Spinal cord (tissue), 10 donors: ENCODE data around the gene LETM1. TPM values are rescaled to one million over a fixed set of nuclear protein-coding genes. Genes with fewer than 3 reads are reported as not detected.

ENCODE experiments used
- DNase-seq, 6 donors: peaks; one replicate each; pipeline versions ENCODE4 v3.0.0 to v3.0.0-alpha.2; 2013 to 2015; ENCODE audit warnings: low spot score in 6 of 6, low read depth in 4 of 6
- H3K27ac ChIP-seq: one replicate; pipeline ENCODE4 v1.5.1; 2013; ENCODE audit warnings: low read depth, low read length, control low read depth
- H3K27me3 ChIP-seq: one replicate; pipeline ENCODE4 v1.6.1; 2013; ENCODE audit warnings: low read length; ENCODE audit not compliant: control insufficient read depth, insufficient read depth
- H3K36me3 ChIP-seq: one replicate; pipeline ENCODE4 v1.6.1; 2013; ENCODE audit warnings: low read length; ENCODE audit not compliant: control insufficient read depth, insufficient read depth
- H3K4me1 ChIP-seq: one replicate; pipeline ENCODE4 v1.6.1; 2013; ENCODE audit warnings: low read length; ENCODE audit not compliant: control insufficient read depth, insufficient read depth
- H3K4me3 ChIP-seq: one replicate; pipeline ENCODE4 v1.5.1; 2013; ENCODE audit warnings: low read depth, low read length, control low read depth
- H3K9me3 ChIP-seq: one replicate; pipeline ENCODE4 v1.6.1; 2013; ENCODE audit warnings: low read length; ENCODE audit not compliant: control insufficient read depth, insufficient read depth
- WGBS: methylation state at CpG from one replicate; pipeline ENCODE4 v1.1.5; 2013; ENCODE audit warnings: missing lambda C conversion rate; ENCODE audit not compliant: insufficient coverage; 5-methylcytosine and 5-hydroxymethylcytosine counted together
- polyA plus RNA-seq, 2 donors: library from polyadenylated mRNA; unstranded; fragments of 120-200 nt; gene quantifications; one replicate each; pipeline ENCODE4 v1.2.1, GENCODE V29; 2013; ENCODE audit not compliant: insufficient read length in 2 of 2
- total RNA-seq, 2 donors: library from RNA; depleted of rRNA in 1 of 2; stranded (reverse); fragments of 120-200 nt in 1 of 2; fragments of >200 nt in 1 of 2; gene quantifications; one replicate each; pipeline versions ENCODE4 v1.2.3 to v1.2.4, GENCODE V29; 2013 to 2014
- donor health status: healthy.

LETM1 gene
- total and polyA plus RNA-seq, 4 donors: 29.3 to 50.0 (median 39.6) TPM

DNA sequence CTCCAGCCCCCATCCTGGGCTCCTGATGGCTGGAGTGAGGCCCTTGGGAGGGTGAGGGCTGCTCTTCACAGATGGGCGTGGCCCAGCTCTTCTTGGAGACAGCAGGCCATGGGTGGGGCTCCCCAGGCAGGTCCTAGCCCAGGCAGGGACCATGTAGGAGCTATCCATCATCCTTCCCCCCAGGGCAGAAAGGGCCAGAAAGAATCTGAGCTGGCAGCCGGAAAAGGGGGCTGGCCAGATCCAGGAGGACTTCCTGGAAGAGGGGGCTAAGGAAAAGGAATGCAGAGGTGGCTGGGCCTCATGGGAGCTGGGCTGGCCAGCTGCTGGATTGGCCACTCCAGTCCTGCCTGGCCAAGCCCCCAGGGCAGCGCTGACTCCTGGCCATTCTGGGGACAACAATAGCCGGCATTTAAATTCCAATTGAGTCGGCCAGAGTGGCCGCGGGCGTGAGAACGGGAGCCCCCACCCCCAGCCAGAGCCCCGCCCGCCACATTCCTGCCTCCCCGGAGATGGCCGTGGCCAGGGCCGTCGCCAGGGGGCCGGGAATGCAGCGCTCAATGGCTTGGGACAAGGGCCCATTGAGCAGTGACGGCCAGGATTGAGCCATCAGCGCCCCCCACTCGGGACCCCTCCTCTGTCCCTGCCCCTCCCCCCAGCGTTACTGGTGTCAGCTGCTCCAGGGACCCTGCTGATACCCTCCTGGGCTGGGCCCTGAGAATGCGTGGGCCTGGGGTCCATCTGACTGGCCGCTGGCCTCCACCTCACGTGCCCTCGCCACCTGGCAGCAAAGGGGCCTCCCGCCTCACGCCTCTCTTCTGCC, 77.9 kb downstream of the LETM1 start:
- 11% methylated on average over 27 of the region's 27 CpGs for WGBS
- Histone ChIP-seq H3K27me3 (no peaks in the 10 kb centered on the region), H3K27ac (peak overlapping the region; percentile 74), H3K4me1 (peaks cover 88% of the 10 kb centered on the region), H3K36me3 (peaks cover 3% of the 10 kb centered on the region), H3K4me3 (no peak overlapping the region), H3K9me3 (no peaks in the 10 kb centered on the region)
- peak in 5 of 6 donors; percentile 57 to 86 (median 67) for DNase-seq

GRCh38 chr4:1776521-1777161, 79.3 kb downstream of the LETM1 start:
- Histone ChIP-seq H3K36me3 (peaks cover 3% of the 10 kb centered on the region), H3K9me3 (no peaks in the 10 kb centered on the region), H3K4me3 (no peak overlapping the region), H3K27ac (peak overlapping the region; percentile 74), H3K4me1 (peaks cover 90% of the 10 kb centered on the region), H3K27me3 (no peaks in the 10 kb centered on the region)
- peak in 2 of 6 donors; percentile 58 to 77 for DNase-seq
- 36% methylated on average over 17 of the region's 24 CpGs for WGBS

DNA sequence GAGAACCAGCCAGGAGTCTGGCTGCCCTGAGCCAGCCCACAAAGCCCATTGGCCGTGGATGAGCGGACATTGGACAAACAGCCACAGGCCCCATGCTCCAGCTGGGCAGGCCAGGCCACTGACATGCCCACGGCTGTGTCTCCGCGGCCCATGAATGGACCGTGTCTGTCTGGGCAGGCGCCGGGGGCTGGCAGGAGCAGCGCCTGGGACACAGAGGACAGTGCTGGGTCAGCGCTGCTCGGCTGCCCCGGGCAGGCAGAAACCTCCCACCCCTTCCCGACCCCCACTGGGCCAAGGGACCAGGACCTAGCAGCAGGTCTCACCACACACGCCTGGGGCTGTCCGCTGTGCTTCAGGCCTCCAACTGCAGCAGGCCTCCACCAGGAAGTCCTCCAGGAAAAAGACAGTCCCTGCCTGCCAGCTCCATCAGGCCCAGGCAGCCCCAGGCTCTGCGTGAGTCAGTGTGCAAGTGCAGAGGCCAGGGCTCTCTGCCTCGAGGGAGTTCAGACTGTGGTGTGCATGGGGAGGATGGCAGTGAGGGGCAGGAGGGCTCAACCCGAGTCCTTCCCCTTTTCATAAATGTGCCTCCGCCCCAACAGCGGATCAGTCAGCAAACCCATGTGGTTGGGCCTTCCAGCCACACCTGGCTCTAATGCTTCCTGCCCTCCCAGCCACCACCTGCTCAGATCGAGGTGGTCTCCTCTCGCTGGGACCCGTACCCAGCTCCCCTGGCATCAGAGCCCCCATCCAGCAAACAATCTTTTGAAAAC, 80.0 kb downstream of the LETM1 start:
- DNase-seq: peak in 1 of 6 donors; percentile 77
- H3K27me3 ChIP-seq: no peaks in the 10 kb centered on the region
- H3K27ac ChIP-seq: peak overlapping the region; percentile 74
- peaks cover 3% of the 10 kb centered on the region for H3K36me3 ChIP-seq
- peaks cover 98% of the 10 kb centered on the region for H3K4me1 ChIP-seq
- WGBS: 53% methylated on average over 22 of the region's 23 CpGs
- H3K9me3 ChIP-seq: no peaks in the 10 kb centered on the region
- H3K4me3 ChIP-seq: no peak overlapping the region

- no peak for DNase-seq
- Histone ChIP-seq H3K4me1 (peaks cover 99% of the 10 kb centered on the region), H3K27me3 (peaks cover 4% of the 10 kb centered on the region), H3K27ac (no peak overlapping the region), H3K4me3 (no peak overlapping the region), H3K36me3 (peaks cover 5% of the 10 kb centered on the region), H3K9me3 (no peaks in the 10 kb centered on the region)
- 80% methylated on average over 10 of the region's 10 CpGs for WGBS
These were observed 82.2 kb downstream of the LETM1 start for GRCh38 chr4:1773754-1774153.

- Histone ChIP-seq H3K27ac (no peak overlapping the region), H3K4me1 (peaks cover 99% of the 10 kb centered on the region), H3K4me3 (no peak overlapping the region), H3K36me3 (peaks cover 5% of the 10 kb centered on the region), H3K9me3 (no peaks in the 10 kb centered on the region), H3K27me3 (peaks cover 10% of the 10 kb centered on the region)
- WGBS: 64% methylated on average over 28 of the region's 30 CpGs
- DNase-seq: peak in 1 of 6 donors; percentile 38
These were observed 83.0 kb downstream of the LETM1 start for GRCh38 chr4:1772853-1773538.

DNA sequence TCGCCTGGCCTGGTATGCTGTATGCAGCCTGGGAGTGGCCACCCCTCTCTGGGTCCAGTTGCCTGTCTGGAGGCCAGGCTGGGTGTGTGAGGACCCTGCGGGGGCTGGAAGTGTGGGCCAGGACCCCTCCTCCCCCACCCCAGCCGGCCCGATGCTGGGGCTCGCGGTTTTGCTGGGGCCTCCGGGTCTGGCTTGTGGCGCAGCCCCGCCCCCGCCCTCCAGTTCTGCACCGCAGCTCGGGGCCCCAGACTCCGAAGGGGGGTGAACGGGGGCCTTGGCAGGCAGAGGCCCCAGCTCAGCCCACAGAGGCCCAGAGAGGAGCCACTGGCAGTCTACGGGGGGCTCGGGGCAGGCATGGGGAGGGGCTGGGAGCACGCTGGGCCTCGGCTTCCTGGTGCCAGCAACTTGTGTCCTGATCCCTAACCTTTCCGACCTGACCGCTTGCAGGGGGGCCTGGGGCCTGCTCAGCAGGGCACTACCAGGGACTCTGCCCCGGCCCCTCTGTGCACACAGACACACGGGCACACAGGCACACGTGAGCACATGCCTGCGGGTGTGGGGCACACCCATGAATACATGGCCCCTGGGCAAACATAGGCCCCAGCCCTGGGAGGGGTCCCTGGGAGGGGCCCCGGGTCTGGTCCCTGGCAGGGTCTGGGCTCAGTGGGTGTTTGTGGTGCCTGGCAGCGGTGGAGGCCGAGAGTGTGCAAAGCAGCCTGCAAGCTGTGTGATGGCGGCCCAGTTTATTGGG, 84.2 kb downstream of the LETM1 start:
- Histone ChIP-seq H3K27ac (peak overlapping the region; percentile 64), H3K4me1 (peaks cover 94% of the 10 kb centered on the region), H3K4me3 (no peak overlapping the region), H3K9me3 (no peaks in the 10 kb centered on the region), H3K36me3 (peaks cover 5% of the 10 kb centered on the region), H3K27me3 (peaks cover 12% of the 10 kb centered on the region)
- 43% methylated on average over 25 of the region's 28 CpGs for WGBS
- DNase-seq: peak in 2 of 6 donors; percentile 48 to 56

GRCh38 chr4:1770791-1771231, 85.1 kb downstream of the LETM1 start:
- Histone ChIP-seq H3K27ac (peak overlapping the region; percentile 64), H3K4me3 (no peak overlapping the region), H3K4me1 (peaks cover 94% of the 10 kb centered on the region), H3K27me3 (peaks cover 21% of the 10 kb centered on the region), H3K9me3 (no peaks in the 10 kb centered on the region), H3K36me3 (peaks cover 9% of the 10 kb centered on the region)
- WGBS: 61% methylated on average over 11 of the region's 11 CpGs
- no peak for DNase-seq

DNA sequence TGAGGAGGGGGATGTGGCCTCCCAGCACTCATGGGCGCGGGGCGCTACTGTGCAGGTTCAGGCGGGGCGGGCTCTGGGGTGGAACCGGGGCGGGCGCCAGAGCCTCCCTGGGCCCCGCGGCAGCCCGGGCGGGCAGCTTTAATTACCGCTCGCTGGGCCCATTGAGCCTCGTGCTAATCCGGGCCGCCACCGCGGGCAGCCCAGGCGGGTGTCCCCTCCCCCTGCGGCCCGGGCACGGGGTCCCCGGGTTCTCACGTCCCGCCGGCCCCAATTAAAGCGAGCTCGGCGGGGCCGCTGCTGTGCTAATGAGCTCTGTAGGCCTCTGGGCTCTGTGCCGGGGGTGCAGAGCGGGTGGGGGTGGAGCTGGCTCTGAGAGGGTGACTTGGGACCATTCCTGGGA, 85.7 kb downstream of the LETM1 start:
- Histone ChIP-seq H3K36me3 (peaks cover 9% of the 10 kb centered on the region), H3K4me3 (no peak overlapping the region), H3K27me3 (peaks cover 25% of the 10 kb centered on the region), H3K4me1 (peaks cover 94% of the 10 kb centered on the region), H3K27ac (peak overlapping the region; percentile 25), H3K9me3 (no peaks in the 10 kb centered on the region)
- 8% methylated on average over 23 of the region's 33 CpGs for WGBS
- DNase-seq: peak in 2 of 6 donors; percentile 78 to 81
